Neural progenitor cell (in vitro differentiated cells): ENCODE measurements around the gene TSPAN1.

Experiments used
- EZH2 ChIP-seq: fragments of 200-600 bp; sonication (generic); IDR thresholded peaks from 2 replicates; pipeline ENCODE4 v1.6.1; 2017; ENCODE audit warnings: antibody characterized with exemption, mild to moderate bottlenecking, moderate library complexity
- EZH2phosphoT487 ChIP-seq: fragments of 200-600 bp; sonication (generic); IDR thresholded peaks from 2 replicates; pipeline ENCODE4 v1.6.1; 2017; ENCODE audit warnings: antibody characterized with exemption
- TF ChIP-seq, protein P1 (sequence below): fragments of 200-600 bp; sonication (generic); IDR thresholded peaks from 2 replicates; pipeline ENCODE4 v1.5.1; 2017; ENCODE audit warnings: antibody characterized with exemption, mild to moderate bottlenecking

DNA sequence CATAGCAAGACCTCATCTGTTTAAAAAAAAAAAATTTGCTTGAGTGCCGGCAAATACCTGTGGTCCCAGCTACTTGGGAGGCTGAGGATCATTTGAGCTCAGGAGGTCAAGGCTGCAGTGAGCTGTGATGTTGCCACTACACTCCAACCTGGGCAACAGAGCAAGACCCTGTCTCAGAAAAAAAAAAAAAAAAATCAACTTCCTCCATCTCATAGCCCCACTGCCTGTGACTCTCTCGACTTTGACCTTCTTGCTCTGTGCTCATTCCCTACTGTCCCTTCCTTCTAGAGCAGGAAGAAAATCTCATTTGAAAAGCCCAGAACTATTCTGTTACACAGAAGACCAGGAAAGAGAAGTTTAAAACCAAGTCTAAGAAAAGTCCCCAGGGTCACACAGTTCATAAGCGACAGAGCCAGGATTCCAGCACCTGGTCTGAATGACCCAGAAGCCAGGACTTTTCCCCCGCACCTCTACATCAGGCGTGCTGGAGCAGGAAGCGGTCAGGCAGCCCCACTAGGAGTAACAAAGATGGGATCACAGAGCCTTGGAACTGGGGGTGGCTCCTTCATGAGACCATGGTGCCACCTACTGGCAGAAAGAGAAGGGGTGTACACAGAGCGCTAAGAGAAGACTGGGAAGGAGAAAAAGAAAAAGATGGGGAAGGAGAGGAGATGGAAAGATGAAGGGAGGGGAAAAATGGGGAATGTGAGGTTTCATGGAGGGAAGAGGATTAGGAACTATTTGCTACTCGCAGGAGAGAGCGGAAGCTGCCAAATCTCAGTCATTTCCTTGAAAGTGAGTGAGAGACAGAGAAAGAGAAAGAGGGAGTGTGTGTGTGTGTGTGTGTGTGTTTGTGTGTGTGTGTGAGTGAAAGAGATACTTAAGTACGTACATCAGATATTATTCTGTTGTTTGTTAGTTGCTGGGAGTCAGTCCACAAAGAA, 4.5 kb downstream of the TSPAN1 start:
- TF ChIP-seq, protein P1, sequence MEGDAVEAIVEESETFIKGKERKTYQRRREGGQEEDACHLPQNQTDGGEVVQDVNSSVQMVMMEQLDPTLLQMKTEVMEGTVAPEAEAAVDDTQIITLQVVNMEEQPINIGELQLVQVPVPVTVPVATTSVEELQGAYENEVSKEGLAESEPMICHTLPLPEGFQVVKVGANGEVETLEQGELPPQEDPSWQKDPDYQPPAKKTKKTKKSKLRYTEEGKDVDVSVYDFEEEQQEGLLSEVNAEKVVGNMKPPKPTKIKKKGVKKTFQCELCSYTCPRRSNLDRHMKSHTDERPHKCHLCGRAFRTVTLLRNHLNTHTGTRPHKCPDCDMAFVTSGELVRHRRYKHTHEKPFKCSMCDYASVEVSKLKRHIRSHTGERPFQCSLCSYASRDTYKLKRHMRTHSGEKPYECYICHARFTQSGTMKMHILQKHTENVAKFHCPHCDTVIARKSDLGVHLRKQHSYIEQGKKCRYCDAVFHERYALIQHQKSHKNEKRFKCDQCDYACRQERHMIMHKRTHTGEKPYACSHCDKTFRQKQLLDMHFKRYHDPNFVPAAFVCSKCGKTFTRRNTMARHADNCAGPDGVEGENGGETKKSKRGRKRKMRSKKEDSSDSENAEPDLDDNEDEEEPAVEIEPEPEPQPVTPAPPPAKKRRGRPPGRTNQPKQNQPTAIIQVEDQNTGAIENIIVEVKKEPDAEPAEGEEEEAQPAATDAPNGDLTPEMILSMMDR: peak; percentile 97
- TF ChIP-seq EZH2: no peak
- TF ChIP-seq EZH2phosphoT487: no peak
